Memory B cell (primary cell): ENCODE results near the gene RPL35A.
"Not testable (repeated sequence)": the region's sequence is repeated elsewhere in the genome, so short reads cannot be mapped to it uniquely, and the experiment has no call there.

Experiments
- ATAC-seq: fragments of 150-1000 bp; cut with Tn5 transposase; 2 replicates; pipeline ENCODE4 v1.10.0; 2021; ENCODE audit warnings: low read depth, mild to moderate bottlenecking, moderate library complexity
- DNase-seq, 2 donors: peaks; one replicate each; pipeline ENCODE4 v3.0.0; 2022; ENCODE audit warnings: low spot score in 2 of 2
- H3K27ac Mint-ChIP-seq: one replicate; pipeline ENCODE4 v1.8.0; 2022; ENCODE audit warnings: mild to moderate bottlenecking, moderate library complexity, mixed read lengths
- H3K27me3 Mint-ChIP-seq: one replicate; pipeline ENCODE4 v1.8.0; 2022; ENCODE audit warnings: mixed read lengths
- H3K36me3 Mint-ChIP-seq: one replicate; pipeline ENCODE4 v1.8.0; 2022; ENCODE audit warnings: mild to moderate bottlenecking, mixed read lengths
- H3K4me1 Mint-ChIP-seq: one replicate; pipeline ENCODE4 v1.8.0; 2022; ENCODE audit warnings: mixed read lengths
- H3K4me3 Mint-ChIP-seq: one replicate; pipeline ENCODE4 v1.8.0; 2022; ENCODE audit warnings: mild to moderate bottlenecking, moderate library complexity, mixed read lengths
- H3K9me3 Mint-ChIP-seq: one replicate; pipeline ENCODE4 v1.8.0; 2022; ENCODE audit warnings: mixed read lengths

The RPL35A gene

DNA sequence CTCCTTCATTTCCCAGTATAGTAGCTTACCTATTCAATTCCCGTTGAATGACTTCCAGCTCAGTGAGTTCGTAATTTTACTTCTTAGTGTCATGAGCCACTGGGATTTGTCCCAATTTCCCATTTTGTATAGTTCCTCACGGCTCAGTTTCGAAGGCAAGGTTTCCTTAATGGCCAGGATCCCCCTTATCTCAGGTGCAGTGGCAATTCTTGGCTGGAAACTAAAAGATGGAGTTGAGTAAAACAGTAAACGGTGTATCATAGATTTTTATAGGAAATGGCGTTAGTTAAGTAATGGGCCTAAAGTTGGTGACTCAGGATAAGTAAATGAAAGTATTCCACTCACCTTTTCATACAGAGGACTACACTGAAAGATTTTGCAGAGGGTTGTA, 9.5 kb downstream of the RPL35A start:
- ATAC-seq (no peak), DNase-seq (no peak)
- no peaks in the 10 kb centered on the region for H3K9me3 Mint-ChIP-seq
- H3K36me3 Mint-ChIP-seq: peaks cover 16% of the 10 kb centered on the region
- peaks cover 15% of the 10 kb centered on the region for H3K4me1 Mint-ChIP-seq
- H3K4me3 Mint-ChIP-seq: peak overlapping the region; percentile 87
- H3K27me3 Mint-ChIP-seq: no peaks in the 10 kb centered on the region
- peak overlapping the region; percentile 83 for H3K27ac Mint-ChIP-seq

DNA sequence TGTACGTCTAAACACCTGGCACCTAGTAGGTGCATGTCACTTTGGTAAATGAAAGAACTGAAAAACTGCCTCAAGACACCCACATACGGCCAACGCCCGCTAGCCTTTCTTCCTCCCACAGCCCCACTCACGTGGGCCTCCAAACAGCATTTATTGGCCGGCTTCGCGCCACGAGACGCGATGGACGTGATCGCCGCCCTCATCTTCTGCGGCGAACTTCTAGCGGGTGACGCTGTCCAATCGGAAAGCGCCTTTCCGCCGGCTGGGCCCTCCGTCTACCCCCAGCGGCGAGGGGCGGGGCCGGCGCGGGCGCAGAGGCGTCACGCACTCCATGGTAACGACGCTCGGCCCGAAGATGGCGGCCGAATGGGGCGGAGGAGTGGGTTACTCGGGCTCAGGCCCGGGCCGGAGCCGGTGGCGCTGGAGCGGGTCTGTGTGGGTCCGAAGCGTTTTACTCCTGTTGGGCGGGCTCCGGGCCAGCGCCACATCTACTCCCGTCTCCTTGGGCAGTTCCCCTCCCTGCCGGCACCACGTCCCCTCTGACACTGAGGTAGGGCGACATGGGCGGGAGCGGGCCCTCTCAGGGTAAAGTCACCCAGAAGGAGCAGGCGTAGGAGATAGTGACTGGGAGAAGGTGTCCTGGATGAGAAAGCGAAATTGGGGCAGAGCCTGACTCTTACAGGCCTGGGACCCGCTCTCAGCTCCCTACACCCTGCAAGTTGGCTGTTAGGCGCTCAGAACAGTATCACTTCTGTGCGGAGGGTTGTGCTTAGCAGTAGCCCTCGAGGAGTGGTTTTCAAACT, 10.1 kb downstream of the RPL35A start, which contains the start of gene LMLN:
TSS of gene LMLN (plus strand) at position 327 of the 803 bp plus-strand sequence. CDS start at position 356, 29 bp downstream.
- ATAC-seq: peak; percentile 91
- DNase-seq: peak; percentile 91 to 93
- Mint-ChIP-seq H3K4me1 (peaks cover 15% of the 10 kb centered on the region), H3K27ac (peak within 1 kb of the TSS; percentile 83), H3K36me3 (peaks cover 11% of the 10 kb centered on the region), H3K27me3 (no peaks in the 10 kb centered on the region), H3K9me3 (no peaks in the 10 kb centered on the region), H3K4me3 (peak within 1 kb of the TSS; percentile 87)

DNA sequence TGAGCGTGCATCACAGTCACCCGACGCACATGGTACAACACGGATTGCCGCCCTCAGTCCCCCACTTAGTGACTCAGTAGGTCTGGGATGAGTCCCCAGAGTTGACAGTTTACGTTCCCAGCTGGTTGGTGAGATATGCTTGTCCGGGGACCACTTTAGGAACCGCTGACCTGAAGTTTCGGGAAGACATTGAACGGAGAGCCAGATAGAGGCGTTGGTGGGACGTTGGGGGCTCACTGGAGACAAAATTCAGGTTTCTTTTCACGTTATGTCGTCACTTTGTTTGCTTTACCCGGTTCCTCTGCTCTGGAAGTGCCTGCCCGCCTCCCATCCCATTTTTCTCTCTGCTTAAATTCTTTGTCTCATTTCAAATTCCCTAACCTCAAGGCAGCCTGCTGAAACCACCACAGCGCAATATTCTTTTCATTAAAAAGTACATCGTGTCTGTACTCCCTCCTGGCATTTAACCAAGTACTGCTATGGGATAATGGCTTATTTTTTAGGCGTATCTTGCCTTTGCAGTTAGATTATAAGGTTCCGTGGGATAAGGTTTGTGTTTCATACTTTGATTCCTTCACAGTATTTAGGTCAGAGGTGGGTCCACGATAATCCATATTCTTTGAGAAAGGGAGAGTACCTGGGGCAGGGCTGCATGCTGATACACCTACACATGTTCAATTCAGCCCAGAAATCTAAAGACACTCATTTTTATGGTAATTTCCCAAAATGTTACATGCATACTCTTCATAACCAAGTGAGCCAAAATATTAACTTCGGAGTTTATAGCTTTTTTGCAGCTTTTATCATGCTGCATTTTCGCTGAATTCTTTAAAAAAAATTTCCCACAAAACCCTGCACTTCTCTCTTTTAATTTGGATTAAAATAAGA, 10.9 kb downstream of the RPL35A start:
- ATAC-seq (no peak), DNase-seq (no peak)
- H3K27ac Mint-ChIP-seq: peak overlapping the region; percentile 83
- no peaks in the 10 kb centered on the region for H3K27me3 Mint-ChIP-seq
- H3K4me3 Mint-ChIP-seq: peak overlapping the region; percentile 87
- peaks cover 15% of the 10 kb centered on the region for H3K4me1 Mint-ChIP-seq
- no peaks in the 10 kb centered on the region for H3K9me3 Mint-ChIP-seq
- H3K36me3 Mint-ChIP-seq: peaks cover 9% of the 10 kb centered on the region

DNA sequence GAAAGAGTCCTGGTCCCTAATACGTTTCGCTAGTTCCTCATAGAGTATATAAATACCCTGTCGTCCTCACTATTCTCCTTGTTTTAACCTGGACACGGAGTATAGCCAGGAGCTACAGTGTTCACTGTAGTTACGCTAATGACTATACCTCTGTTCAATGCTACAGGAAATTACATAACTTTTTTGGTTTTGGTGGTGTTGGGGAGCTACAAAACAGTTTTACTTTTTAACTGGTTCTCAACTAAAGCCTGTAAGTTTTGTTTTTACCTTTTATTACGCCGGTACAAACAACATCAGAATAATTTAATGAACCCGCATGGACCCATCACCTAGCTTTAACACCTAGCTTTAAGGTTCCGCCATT, 11.6 kb downstream of the RPL35A start:
- H3K27ac Mint-ChIP-seq: no peak overlapping the region
- H3K9me3 Mint-ChIP-seq: no peaks in the 10 kb centered on the region
- peaks cover 7% of the 10 kb centered on the region for H3K36me3 Mint-ChIP-seq
- ATAC-seq (no peak), DNase-seq (no peak)
- H3K27me3 Mint-ChIP-seq: no peaks in the 10 kb centered on the region
- H3K4me3 Mint-ChIP-seq: no peak overlapping the region
- peaks cover 15% of the 10 kb centered on the region for H3K4me1 Mint-ChIP-seq

DNA sequence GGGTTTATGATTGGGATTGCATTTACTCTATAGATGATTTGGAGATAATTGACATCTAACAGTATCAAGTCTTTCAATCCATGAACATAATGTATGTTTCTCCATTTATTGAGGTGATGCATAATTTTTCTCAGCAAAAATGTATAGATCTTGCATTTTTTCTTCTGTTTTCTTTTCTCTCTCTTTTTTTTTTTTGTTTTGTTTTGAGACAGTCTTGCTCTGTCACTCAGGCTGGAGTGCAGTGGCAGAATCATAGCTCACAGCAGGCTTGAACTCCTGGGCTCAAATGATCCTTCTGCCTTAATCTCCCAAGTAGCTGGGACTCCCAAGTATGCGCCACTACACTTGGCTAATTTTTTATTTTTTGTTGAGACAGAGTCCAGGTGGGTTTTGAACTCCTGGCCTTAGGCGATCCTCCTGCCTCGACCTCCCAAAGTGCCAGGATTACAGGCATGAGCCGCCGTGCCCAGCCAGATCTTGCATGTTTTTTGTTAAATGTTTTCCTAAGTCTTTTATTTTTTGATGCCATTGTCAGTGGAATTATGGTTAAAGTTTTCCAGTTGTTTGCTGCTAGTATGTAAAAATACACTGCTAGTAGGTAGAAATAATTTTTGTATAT, 13.1 kb downstream of the RPL35A start:
- no peak overlapping the region for H3K27ac Mint-ChIP-seq

DNA sequence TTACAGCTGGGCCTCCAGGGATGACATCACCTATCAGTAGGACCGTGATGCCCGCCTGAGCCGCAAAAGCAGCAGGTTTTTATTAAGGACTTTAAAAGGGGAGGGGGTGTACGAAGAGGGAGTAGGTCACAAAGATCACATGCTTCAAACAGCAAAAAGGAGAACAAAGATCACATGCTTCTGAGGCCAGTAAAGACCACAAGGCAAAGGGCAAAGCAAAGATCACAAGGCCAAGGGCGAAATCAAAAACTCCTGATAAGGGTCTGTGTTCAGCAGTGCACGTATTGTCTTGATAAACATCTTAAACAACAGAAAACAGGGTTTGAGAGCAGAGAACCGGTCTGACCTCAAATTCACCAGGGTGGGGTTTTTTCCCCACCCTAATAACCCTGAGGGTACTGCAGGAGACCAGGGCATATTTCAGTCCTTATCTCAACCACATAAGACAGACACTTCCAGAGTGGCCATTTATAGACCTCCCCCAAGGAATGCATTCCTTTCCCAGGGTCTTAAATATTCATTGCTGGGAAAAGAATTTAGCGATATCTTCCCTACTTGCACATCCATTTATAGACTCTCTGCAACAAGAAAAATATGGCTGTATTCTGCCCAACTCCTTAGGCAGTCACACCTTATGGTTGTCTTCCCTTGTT, 17.5 kb downstream of the RPL35A start:
- ATAC-seq, H3K4me3 Mint-ChIP-seq, H3K27me3 Mint-ChIP-seq, H3K4me1 Mint-ChIP-seq, H3K9me3 Mint-ChIP-seq, H3K36me3 Mint-ChIP-seq, DNase-seq, H3K27ac Mint-ChIP-seq: not testable (repeated sequence)

More for the DNA sequence above, 13.1 kb downstream of the RPL35A start:
- ATAC-seq (no peak), DNase-seq (no peak)
- Mint-ChIP-seq H3K4me1 (peaks cover 11% of the 10 kb centered on the region), H3K36me3 (peaks cover 6% of the 10 kb centered on the region), H3K4me3 (no peak overlapping the region), H3K27me3 (no peaks in the 10 kb centered on the region), H3K9me3 (peaks cover 3% of the 10 kb centered on the region)

DNA sequence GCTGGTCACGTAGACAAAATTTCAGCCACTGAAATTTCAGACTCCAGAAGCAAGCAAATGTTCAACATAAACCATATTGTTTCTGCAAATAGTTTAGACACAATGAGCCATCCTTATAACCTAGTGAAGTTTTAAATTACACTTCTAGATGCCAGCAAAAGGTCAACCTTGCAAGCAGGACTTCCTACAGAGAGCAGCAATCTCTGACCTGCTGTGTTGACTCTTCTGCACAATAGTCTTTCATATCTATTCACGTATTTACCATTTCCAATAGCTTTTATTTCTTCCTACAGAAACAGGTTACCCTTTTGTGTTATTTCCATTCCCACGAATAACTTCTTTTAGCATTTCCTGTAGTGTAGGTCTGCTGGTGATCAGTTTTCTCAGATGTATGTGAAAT, 20.6 kb downstream of the RPL35A start:
- peaks cover 11% of the 10 kb centered on the region for H3K36me3 Mint-ChIP-seq
- H3K9me3 Mint-ChIP-seq: peaks cover 8% of the 10 kb centered on the region
- DNase-seq (no peak), ATAC-seq (no peak)
- no peak overlapping the region for H3K27ac Mint-ChIP-seq
- no peak overlapping the region for H3K4me3 Mint-ChIP-seq
- no peaks in the 10 kb centered on the region for H3K4me1 Mint-ChIP-seq
- H3K27me3 Mint-ChIP-seq: peaks cover 2% of the 10 kb centered on the region

DNA sequence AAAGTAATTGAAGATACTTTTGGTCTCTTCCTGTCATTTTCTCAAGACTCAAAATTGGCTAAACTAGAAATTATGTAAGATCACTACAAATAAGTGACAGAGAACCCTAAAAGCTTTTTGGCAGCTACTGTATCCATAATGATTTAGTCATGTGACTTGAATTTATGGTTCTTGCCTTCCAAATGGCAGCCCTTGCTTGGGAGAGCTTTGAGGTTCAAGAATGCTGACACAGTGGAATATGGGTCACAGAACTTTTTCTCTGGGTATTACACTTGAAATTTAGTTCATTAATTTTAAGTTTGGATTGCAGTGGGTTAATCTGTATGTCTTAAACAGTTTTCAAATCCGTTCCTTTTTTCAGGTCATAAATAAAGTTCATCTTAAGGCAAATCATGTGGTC, 24.0 kb downstream of the RPL35A start:
- H3K27ac Mint-ChIP-seq: no peak overlapping the region
- peaks cover 4% of the 10 kb centered on the region for H3K9me3 Mint-ChIP-seq
- DNase-seq (no peak), ATAC-seq (no peak)
- peaks cover 2% of the 10 kb centered on the region for H3K27me3 Mint-ChIP-seq
- no peak overlapping the region for H3K4me3 Mint-ChIP-seq
- H3K36me3 Mint-ChIP-seq: peaks cover 8% of the 10 kb centered on the region
- no peaks in the 10 kb centered on the region for H3K4me1 Mint-ChIP-seq

DNA sequence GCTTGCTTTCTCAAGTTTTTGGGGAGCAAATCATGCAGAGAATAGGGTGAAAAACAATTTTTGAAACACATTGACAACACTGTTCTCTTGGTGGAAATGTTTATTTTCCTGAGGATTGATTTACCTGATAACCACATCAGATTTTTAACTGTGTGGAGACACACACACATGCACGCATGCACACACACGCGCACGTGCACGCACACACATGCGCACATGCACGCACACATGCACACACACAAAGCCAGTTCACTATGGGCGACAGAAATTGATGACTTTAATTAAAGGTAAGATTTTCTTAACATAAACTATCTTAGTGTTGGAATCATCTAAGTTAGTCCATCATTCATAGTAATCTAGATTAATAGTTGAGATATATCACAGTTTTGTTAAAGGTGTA, 25.3 kb downstream of the RPL35A start:
- H3K9me3 Mint-ChIP-seq: peaks cover 4% of the 10 kb centered on the region
- ATAC-seq: no peak
- H3K27ac Mint-ChIP-seq: no peak overlapping the region
- H3K27me3 Mint-ChIP-seq: peaks cover 2% of the 10 kb centered on the region
- peaks cover 10% of the 10 kb centered on the region for H3K36me3 Mint-ChIP-seq
- no peak for DNase-seq
- H3K4me1 Mint-ChIP-seq: no peaks in the 10 kb centered on the region
- H3K4me3 Mint-ChIP-seq: no peak overlapping the region

DNA sequence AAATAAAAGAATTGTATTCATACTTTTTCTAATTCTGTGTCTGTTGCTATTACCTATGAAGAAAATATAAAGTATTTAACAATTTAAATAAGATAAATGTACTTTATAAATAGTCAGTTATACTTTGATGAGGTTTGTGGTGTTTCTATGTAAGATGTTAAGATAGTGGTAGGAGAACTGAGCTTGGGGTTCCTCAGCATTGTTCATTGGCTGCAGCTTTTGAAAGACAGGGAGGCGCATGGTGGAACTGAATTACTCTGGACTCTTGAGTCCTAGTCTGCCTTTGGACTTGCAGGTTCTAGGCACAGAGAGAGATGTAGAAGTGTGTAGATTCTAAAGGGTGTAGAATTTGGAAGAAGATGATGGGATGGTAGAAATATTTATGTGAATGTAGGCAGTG, 33.1 kb downstream of the RPL35A start:
- no peak overlapping the region for H3K27ac Mint-ChIP-seq
- no peak overlapping the region for H3K4me3 Mint-ChIP-seq
- peaks cover 7% of the 10 kb centered on the region for H3K4me1 Mint-ChIP-seq
- no peaks in the 10 kb centered on the region for H3K27me3 Mint-ChIP-seq
- peaks cover 9% of the 10 kb centered on the region for H3K36me3 Mint-ChIP-seq
- DNase-seq: no peak
- H3K9me3 Mint-ChIP-seq: no peaks in the 10 kb centered on the region
- no peak for ATAC-seq

DNA sequence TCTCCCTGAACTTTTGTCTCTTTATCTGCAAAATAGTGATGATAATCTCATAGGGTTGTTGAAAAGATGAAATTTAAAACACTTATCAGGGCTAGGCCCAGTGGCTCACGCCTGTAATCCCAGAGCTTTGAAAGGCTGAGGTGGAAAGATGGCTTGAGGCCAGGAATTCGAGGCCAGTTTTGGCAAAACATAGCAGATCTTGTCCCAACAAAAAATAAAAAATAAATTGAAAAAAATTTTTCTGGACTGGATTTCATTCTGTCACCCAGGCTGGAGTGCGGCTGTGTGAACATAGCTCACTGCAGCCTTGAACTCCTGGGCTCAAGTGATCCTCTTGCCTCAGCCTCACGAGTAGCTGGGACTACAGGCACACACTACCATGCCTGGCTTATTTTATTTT, 39.7 kb downstream of the RPL35A start:
- no peak for ATAC-seq
- Mint-ChIP-seq H3K4me1 (no peaks in the 10 kb centered on the region), H3K27me3 (no peaks in the 10 kb centered on the region), H3K9me3 (no peaks in the 10 kb centered on the region), H3K4me3 (no peak overlapping the region), H3K27ac (no peak overlapping the region), H3K36me3 (peaks cover 10% of the 10 kb centered on the region)
- DNase-seq: no peak

DNA sequence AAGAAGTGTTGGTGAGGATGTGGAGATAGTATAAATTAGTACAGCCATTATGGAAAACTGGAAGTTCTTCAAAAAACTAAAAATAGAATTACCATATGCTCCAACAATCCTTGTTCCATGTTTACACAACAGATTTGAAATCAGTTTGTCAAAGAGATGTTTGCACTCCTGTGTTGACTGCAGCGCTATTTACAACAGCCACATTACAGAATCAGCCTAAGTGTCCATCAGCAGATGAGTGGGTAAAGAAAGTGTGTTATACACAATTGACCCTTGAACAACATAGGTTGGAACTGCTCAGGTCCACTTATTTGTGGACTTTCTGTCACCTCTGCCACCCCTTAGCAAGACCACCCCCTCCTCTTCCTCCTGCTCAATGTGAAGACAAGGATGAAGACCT, 44.7 kb downstream of the RPL35A start:
- Mint-ChIP-seq H3K36me3 (peaks cover 11% of the 10 kb centered on the region), H3K4me3 (no peak overlapping the region), H3K27me3 (no peaks in the 10 kb centered on the region), H3K4me1 (no peaks in the 10 kb centered on the region), H3K27ac (no peak overlapping the region), H3K9me3 (no peaks in the 10 kb centered on the region)
- DNase-seq (no peak), ATAC-seq (no peak)

DNA sequence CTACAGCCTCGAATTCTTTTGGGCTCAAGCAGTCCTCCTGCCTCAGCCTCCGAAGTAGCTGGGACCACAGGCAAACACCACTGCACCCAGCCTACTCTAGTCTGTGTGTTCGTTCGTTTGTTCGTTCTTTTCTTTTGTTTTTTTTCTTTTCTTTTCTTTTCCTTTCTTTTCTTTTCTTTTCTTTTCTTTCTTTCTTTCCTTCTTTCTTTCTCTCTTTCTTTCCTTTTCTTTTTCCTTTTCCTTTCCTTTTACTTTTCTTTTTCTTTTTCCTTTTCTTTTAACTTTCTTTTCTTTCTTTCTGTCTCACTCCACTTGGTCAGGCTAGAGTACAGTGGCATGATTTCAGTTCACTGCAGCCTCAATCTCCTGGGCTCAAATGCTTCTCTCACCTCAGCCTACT, 46.9 kb downstream of the RPL35A start:
- DNase-seq: no peak
- H3K27ac Mint-ChIP-seq: no peak overlapping the region
- H3K4me1 Mint-ChIP-seq: no peaks in the 10 kb centered on the region
- no peaks in the 10 kb centered on the region for H3K27me3 Mint-ChIP-seq
- H3K36me3 Mint-ChIP-seq: peaks cover 6% of the 10 kb centered on the region
- no peak for ATAC-seq
- H3K4me3 Mint-ChIP-seq: no peak overlapping the region
- H3K9me3 Mint-ChIP-seq: no peaks in the 10 kb centered on the region

DNA sequence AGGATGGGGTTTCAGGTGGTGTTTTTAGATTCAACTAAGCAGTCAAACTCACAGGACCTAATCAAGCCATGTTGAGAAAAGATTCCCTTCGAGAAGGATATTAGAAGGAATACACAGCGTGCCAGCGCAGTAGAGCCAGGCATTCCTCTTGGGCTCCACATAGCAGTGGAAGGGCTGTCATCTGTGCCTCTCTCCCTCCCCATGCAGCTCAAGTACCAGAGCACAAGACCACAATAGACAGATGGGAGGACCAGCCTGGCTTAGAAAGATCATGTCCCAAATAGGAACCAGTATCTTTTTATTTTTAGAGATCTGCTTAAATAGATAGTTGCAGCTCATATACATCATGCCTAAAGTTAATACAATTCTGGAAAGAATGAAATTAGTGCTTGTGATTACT, 47.9 kb downstream of the RPL35A start:
- no peak overlapping the region for H3K27ac Mint-ChIP-seq
- no peak for DNase-seq
- no peaks in the 10 kb centered on the region for H3K9me3 Mint-ChIP-seq
- H3K4me1 Mint-ChIP-seq: no peaks in the 10 kb centered on the region
- no peak for ATAC-seq
- H3K36me3 Mint-ChIP-seq: peaks cover 3% of the 10 kb centered on the region
- H3K4me3 Mint-ChIP-seq: no peak overlapping the region
- H3K27me3 Mint-ChIP-seq: no peaks in the 10 kb centered on the region
